SK-N-SH treated with all-trans-retinoic acid at 6 μM for 48 hours (cell line): ENCODE data around the gene ZDHHC11.
"Not testable (repeated sequence)": the region's sequence is repeated elsewhere in the genome, so short reads cannot be mapped to it uniquely, and the experiment has no call there.

Experiments
- CSDC2 ChIP-seq: fragments of 250-450 bp; sonication (Bioruptor Pico); IDR thresholded peaks from 2 replicates; pipeline ENCODE4 v1.5.0; 2020; ENCODE audit warnings: mild to moderate bottlenecking, moderate library complexity
- ESRRG ChIP-seq: fragments of 250-450 bp; sonication (Bioruptor Pico); IDR thresholded peaks from 2 replicates; pipeline ENCODE4 v1.6.1; 2021; ENCODE audit warnings: mild to moderate bottlenecking
- GLIS3 ChIP-seq: fragments of 250-450 bp; sonication (Bioruptor Pico); IDR thresholded peaks from 2 replicates; pipeline ENCODE4 v1.5.0; 2020; ENCODE audit warnings: mild to moderate bottlenecking, moderate library complexity
- ISL1 ChIP-seq: fragments of 250-450 bp; sonication (Bioruptor Pico); IDR thresholded peaks from 2 replicates; pipeline ENCODE4 v2.1.2; 2022; ENCODE audit warnings: mild to moderate bottlenecking, moderate library complexity
- SNAI2 ChIP-seq: fragments of 250-450 bp; sonication (Bioruptor Pico); IDR thresholded peaks from 2 replicates; pipeline ENCODE4 v1.5.0; 2020; ENCODE audit warnings: mild to moderate bottlenecking, moderate library complexity
- TOX ChIP-seq: fragments of 250-450 bp; sonication (Bioruptor Pico); IDR thresholded peaks from 2 replicates; pipeline ENCODE4 v1.8.0; 2021; ENCODE audit warnings: mild to moderate bottlenecking, moderate library complexity, borderline replicate concordance
- ZFP30 ChIP-seq: fragments of 450-650 bp; formaldehyde crosslinking; IDR thresholded peaks from 2 replicates; pipeline ENCODE4 v1.5.0; 2022; ENCODE audit warnings: mild to moderate bottlenecking, moderate library complexity
- ZNF565 ChIP-seq: fragments of 450-650 bp; formaldehyde crosslinking; conservative IDR thresholded peaks from 2 replicates; pipeline ENCODE4 v1.5.0; 2020; ENCODE audit warnings: low read depth, mild to moderate bottlenecking, moderate library complexity
- ZNF8 ChIP-seq: fragments of 450-650 bp; formaldehyde crosslinking; IDR thresholded peaks from 2 replicates; pipeline ENCODE4 v1.5.0; 2020; ENCODE audit warnings: mild to moderate bottlenecking, moderate library complexity
- TF ChIP-seq, protein P1 (sequence below): fragments of 250-450 bp; sonication (Bioruptor Pico); IDR thresholded peaks from 2 replicates; pipeline ENCODE4 v1.5.1; 2021; ENCODE audit warnings: mild to moderate bottlenecking, moderate library complexity
- TF ChIP-seq, protein P2 (sequence below): fragments of 250-450 bp; sonication (Bioruptor Pico); IDR thresholded peaks from 2 replicates; pipeline ENCODE4 v1.5.1; 2020; ENCODE audit warnings: low read depth, mild to moderate bottlenecking, moderate library complexity
- TF ChIP-seq, protein P3 (sequence below): fragments of 250-450 bp; sonication (Bioruptor Pico); IDR thresholded peaks from 2 replicates; pipeline ENCODE4 v1.8.0; 2020; ENCODE audit warnings: mild to moderate bottlenecking, moderate library complexity, borderline replicate concordance

DNA sequence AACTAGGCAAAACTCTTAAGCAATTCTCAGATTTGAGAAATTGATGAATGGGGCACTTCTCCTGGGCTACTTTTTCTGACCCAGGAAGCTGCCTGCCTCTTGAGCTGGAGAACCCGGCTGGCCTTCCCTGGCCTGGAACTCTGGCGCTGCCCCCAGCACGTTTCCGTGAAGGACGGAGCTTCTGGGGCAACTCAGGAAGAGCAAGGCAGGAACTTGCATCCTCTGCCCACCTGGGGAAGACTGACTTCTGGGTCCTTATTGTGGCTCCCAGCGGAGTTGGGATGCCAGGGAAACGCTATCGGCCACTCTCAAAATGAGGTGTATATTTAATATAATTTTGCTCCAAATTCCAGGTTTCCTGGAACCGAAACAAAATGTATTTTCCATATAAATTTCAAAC is 39.4 kb downstream of the ZDHHC11 start:
- TF ChIP-seq TOX (CRISPR knock-in tag); CSDC2; ZNF565 (CRISPR knock-in tag); ZNF8 (CRISPR knock-in tag); GLIS3 (CRISPR knock-in tag); ZFP30; ESRRG (CRISPR knock-in tag); SNAI2 (CRISPR knock-in tag); ISL1 (CRISPR knock-in tag): not testable (repeated sequence)
- TF ChIP-seq, protein P1, sequence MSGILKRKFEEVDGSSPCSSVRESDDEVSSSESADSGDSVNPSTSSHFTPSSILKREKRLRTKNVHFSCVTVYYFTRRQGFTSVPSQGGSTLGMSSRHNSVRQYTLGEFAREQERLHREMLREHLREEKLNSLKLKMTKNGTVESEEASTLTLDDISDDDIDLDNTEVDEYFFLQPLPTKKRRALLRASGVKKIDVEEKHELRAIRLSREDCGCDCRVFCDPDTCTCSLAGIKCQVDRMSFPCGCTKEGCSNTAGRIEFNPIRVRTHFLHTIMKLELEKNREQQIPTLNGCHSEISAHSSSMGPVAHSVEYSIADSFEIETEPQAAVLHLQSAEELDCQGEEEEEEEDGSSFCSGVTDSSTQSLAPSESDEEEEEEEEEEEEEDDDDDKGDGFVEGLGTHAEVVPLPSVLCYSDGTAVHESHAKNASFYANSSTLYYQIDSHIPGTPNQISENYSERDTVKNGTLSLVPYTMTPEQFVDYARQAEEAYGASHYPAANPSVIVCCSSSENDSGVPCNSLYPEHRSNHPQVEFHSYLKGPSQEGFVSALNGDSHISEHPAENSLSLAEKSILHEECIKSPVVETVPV (CRISPR knock-in tag): not testable (repeated sequence)
- TF ChIP-seq, protein P2, sequence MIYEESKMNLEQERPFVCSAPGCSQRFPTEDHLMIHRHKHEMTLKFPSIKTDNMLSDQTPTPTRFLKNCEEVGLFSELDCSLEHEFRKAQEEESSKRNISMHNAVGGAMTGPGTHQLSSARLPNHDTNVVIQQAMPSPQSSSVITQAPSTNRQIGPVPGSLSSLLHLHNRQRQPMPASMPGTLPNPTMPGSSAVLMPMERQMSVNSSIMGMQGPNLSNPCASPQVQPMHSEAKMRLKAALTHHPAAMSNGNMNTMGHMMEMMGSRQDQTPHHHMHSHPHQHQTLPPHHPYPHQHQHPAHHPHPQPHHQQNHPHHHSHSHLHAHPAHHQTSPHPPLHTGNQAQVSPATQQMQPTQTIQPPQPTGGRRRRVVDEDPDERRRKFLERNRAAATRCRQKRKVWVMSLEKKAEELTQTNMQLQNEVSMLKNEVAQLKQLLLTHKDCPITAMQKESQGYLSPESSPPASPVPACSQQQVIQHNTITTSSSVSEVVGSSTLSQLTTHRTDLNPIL: not testable (repeated sequence)
- TF ChIP-seq, protein P3, sequence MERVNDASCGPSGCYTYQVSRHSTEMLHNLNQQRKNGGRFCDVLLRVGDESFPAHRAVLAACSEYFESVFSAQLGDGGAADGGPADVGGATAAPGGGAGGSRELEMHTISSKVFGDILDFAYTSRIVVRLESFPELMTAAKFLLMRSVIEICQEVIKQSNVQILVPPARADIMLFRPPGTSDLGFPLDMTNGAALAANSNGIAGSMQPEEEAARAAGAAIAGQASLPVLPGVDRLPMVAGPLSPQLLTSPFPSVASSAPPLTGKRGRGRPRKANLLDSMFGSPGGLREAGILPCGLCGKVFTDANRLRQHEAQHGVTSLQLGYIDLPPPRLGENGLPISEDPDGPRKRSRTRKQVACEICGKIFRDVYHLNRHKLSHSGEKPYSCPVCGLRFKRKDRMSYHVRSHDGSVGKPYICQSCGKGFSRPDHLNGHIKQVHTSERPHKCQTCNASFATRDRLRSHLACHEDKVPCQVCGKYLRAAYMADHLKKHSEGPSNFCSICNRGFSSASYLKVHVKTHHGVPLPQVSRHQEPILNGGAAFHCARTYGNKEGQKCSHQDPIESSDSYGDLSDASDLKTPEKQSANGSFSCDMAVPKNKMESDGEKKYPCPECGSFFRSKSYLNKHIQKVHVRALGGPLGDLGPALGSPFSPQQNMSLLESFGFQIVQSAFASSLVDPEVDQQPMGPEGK (CRISPR knock-in tag): not testable (repeated sequence)
